GM12891 (cell line): ENCODE measurements around the gene TAF1A.

Experiments
- DNase-seq: peaks from one replicate; pipeline ENCODE4 v3.0.0; 2011; ENCODE audit warnings: low spot score; ENCODE audit not compliant: insufficient read length
- FAIRE-seq: peaks from 2 replicates; lab custom pipeline; 2011; peaks lifted over from hg19 to GRCh38; lab: Jason Lieb, UNC
- PAX5 ChIP-seq: IDR thresholded peaks from 2 replicates; pipeline ENCODE4 v1.6.1; 2011; ENCODE audit warnings: low read length, moderate library complexity, mild to moderate bottlenecking; ENCODE audit not compliant: insufficient read depth, severe bottlenecking
- POLR2A ChIP-seq: IDR thresholded peaks from 2 replicates; pipeline ENCODE4 v1.6.1; 2011; ENCODE audit warnings: low read depth, low read length, control low read depth
- POLR2AphosphoS5 ChIP-seq: IDR thresholded peaks from 2 replicates; pipeline ENCODE4 v1.6.1; 2011; ENCODE audit warnings: low read depth, low read length, control low read depth
- POU2F2 ChIP-seq: IDR thresholded peaks from 2 replicates; pipeline ENCODE4 v1.6.1; 2011; ENCODE audit warnings: low read depth, mild to moderate bottlenecking, control low read depth, low read length, moderate library complexity
- SPI1 ChIP-seq: IDR thresholded peaks from 2 replicates; pipeline ENCODE4 v1.6.1; 2011; ENCODE audit warnings: low read depth, low read length, control low read depth
- TAF1 ChIP-seq: IDR thresholded peaks from 2 replicates; pipeline ENCODE4 v1.6.1; 2011; ENCODE audit warnings: low read depth, low read length, control low read depth

The TAF1A gene

DNA sequence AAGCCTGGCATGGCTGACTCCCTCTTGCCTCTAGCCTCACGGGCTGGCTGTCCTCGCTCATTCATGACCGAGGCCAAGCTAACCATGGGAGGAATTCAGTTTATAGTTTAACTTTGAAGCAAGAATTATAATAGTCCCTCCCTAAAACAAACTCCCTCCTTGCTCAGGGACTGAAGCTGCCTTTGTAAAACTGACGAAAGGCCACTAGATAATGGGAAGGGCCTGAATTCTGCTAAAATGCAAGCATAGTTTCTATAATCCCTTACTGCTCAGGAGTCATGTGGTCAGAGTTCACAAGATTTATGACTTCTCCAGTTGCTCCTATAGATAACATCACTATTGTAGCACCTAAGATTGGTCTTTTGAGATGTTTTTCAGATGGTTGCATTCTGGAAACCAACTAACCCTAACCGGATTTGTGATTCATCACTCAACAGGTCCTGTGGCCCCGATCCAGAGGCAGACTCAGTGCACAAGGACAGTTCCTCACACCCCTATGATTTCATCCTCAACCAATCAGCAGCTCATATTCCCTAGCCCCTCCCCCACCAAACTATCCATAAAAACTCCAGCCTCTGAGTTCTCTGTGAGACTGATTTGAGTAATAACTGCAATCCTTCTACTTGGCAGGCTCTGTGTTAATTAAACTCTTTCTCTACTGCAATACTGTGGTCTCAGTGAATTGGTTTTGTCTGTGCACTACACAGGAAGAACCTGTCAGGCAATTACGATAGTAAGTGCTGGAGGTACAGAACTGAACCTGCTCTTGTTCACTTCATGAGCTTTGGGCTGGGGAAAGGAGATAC, 68.2 kb downstream of the TAF1A start:
- FAIRE-seq (no peak), DNase-seq (no peak)
- TF ChIP-seq SPI1 (no peak), POLR2A (no peak), POU2F2 (no peak), TAF1 (no peak), POLR2AphosphoS5 (no peak), PAX5 (no peak)
